Heart left ventricle (tissue), 13 donors: ENCODE results near the gene GALNT14.

Experiments used
- CTCF ChIP-seq, 12 donors: fragments of 200-600 bp; sonication (generic) in 4 of 12; IDR thresholded peaks; one replicate each; pipeline versions ENCODE4 v1.5.0 to v1.8.0; 2018 to 2022; ENCODE audit warnings: antibody characterized with exemption in 12 of 12, mild to moderate bottlenecking in 5 of 12
- POLR2A ChIP-seq, 2 donors: fragments of 450-650 bp; IDR thresholded peaks; one replicate each; pipeline ENCODE4 v1.6.1; 2017; ENCODE audit warnings: antibody characterized with exemption in 2 of 2, mild to moderate bottlenecking in 2 of 2, moderate library complexity in 2 of 2
- donor health status: ischemic (EF 13 %, LVEDD 7.1; RV severe dilation, severe dysfunction).
- donor health status: DM: no; HTN: yes; CAD: no.
- donor health status: DM: no; HTN: no; CAD: no.
- donor health status: ischemic (EF 25% LVEDD 6.9; RV normal size, moderate dysfunction).
- donor health status: ischemic (EF 25% LVEDD 5.7; RV mildly dilated, moderate dysfunction).
- donor health status: ischemic (EF 35%, LVEDD 5.7; RV mildly dilated, moderate dysfunction).
- donor health status: nonischemic (EF 11% LVEDD 7.7; RV severe dilation, severe dysfunction).
- donor health status: DM: yes; HTN: yes; CAD: no.
- donor health status: PGD.
- donor health status: ischemic (EF 29% LVEDD 5.4; RV normal size, mild dysfunction).
- donor health status: nonischemic (EF 23%, LVEDD 6.1; RV moderate dilation, normal function).

- TF ChIP-seq CTCF (IDR thresholded peaks at IDR 0.05) (no peak), POLR2A (IDR thresholded peaks at IDR 0.05) (no peak)
Observed at GRCh38 chr2:31057691-31058090, 80.5 kb downstream of the GALNT14 start.
